T47D (cell line): Measurements from ENCODE around the gene PNLDC1.
"Not testable (repeated sequence)": the region's sequence is repeated elsewhere in the genome, so short reads cannot be mapped to it uniquely, and the experiment has no call there.

Experiments
- DNase-seq, 2 experiments: peaks; one replicate each; pipeline versions ENCODE4 v3.0.0 to v3.0.0-alpha.2; 2011 to 2012; ENCODE audit warnings: low read depth in 1 of 2, low spot score in 1 of 2
- JUND ChIP-seq: IDR thresholded peaks from 2 replicates; pipeline ENCODE4 v1.6.1; 2012; ENCODE audit warnings: low read depth
- in situ Hi-C: cut with HindIII; loops from 2 replicates; pipeline ENCODE4 v1.10.0; 2016; ENCODE audit warnings: low sequenced_read_pairs, low pct_unique_long_range_greater_than_20kb

The PNLDC1 gene

GRCh38 chr6:159790149-159790955, 9.7 kb upstream of the PNLDC1 start, which contains the start of gene MRPL18:
Gene MRPL18, plus strand, starts transcription at chr6:159790467. Its CDS starts 121 bp downstream, at chr6:159790588.
- peak; percentile 77 to 95 for DNase-seq
- TF ChIP-seq JUND: no peak
- in situ Hi-C loops: no loop called here

- peak in 1 of 2 experiments; percentile 3 for DNase-seq
- in situ Hi-C loops: no loop called here
- TF ChIP-seq JUND: no peak
Observed at GRCh38 chr6:159790956-159791598, 9.0 kb upstream of the PNLDC1 start.

GRCh38 chr6:159794976-159795375, 5.1 kb upstream of the PNLDC1 start:
- DNase-seq, in situ Hi-C loops: not testable (repeated sequence)

- in situ Hi-C loops: no loop called here
- TF ChIP-seq JUND: no peak
- DNase-seq: no peak
Observed at GRCh38 chr6:159797554-159797953, 2.5 kb upstream of the PNLDC1 start.

GRCh38 chr6:159801935-159802334, 1.9 kb downstream of the PNLDC1 start:
- in situ Hi-C loops: no loop called here
- no peak for TF ChIP-seq JUND
- DNase-seq: no peak

- in situ Hi-C loops: no loop called here
Observed at GRCh38 chr6:159804504-159804903, 4.4 kb downstream of the PNLDC1 start.

GRCh38 chr6:159805440-159806020, 5.5 kb downstream of the PNLDC1 start:
- no peak for DNase-seq
- TF ChIP-seq JUND: no peak
- in situ Hi-C loops: no loop called here

More at GRCh38 chr6:159804504-159804903, 4.4 kb downstream of the PNLDC1 start:
- DNase-seq: no peak
- TF ChIP-seq JUND: no peak

GRCh38 chr6:159806021-159806458, 6.0 kb downstream of the PNLDC1 start:
- DNase-seq: no peak
- in situ Hi-C loops: no loop called here
- no peak for TF ChIP-seq JUND

- no peak for TF ChIP-seq JUND
- in situ Hi-C loops: no loop called here
- no peak for DNase-seq
Observed at GRCh38 chr6:159807150-159807858, 7.2 kb downstream of the PNLDC1 start.

- DNase-seq: no peak
- no peak for TF ChIP-seq JUND
- in situ Hi-C loops: no loop called here
Observed at GRCh38 chr6:159808647-159809046, 8.6 kb downstream of the PNLDC1 start.

GRCh38 chr6:159809149-159809548, 9.1 kb downstream of the PNLDC1 start:
- DNase-seq: no peak
- TF ChIP-seq JUND: no peak
- in situ Hi-C loops: no loop called here

- TF ChIP-seq JUND: no peak
- in situ Hi-C loops: no loop called here
- no peak for DNase-seq
Observed at GRCh38 chr6:159813781-159814180, 13.7 kb downstream of the PNLDC1 start.
